Stimulated activated CD4-positive, alpha-beta T cell treated with anti-CD3 and anti-CD28 coated beads, Interleukin-15, amount 100 ng/mL, for 48 hours (primary cell): ENCODE data around the gene RMND5A.
"Not testable (repeated sequence)": the region's sequence is repeated elsewhere in the genome, so short reads cannot be mapped to it uniquely, and the experiment has no call there.

Experiments
- DNase-seq, 2 donors: peaks; one replicate each; pipeline ENCODE4 v3.0.0-alpha.2; 2020; ENCODE audit warnings: low read depth in 2 of 2

The RMND5A gene

GRCh38 chr2:86719637-86720539, at the start of gene RMND5A:
Gene RMND5A (plus strand): TSS chr2:86720291. CDS start chr2:86720668, 377 bp downstream.
- DNase-seq, result peak; percentile 87 to 94

- DNase-seq, result no peak
Observed at GRCh38 chr2:86671337-86671981, 48.6 kb upstream of the RMND5A start.

GRCh38 chr2:86672027-86672545, 48.0 kb upstream of the RMND5A start:
- DNase-seq, result no peak

GRCh38 chr2:86673011-86673410, 47.1 kb upstream of the RMND5A start:
- DNase-seq, result no peak

GRCh38 chr2:86673986-86674670, 46.0 kb upstream of the RMND5A start:
- DNase-seq, result no peak

- DNase-seq, result no peak
Observed at GRCh38 chr2:86675104-86675503, 45.0 kb upstream of the RMND5A start.

GRCh38 chr2:86675511-86676015, 44.5 kb upstream of the RMND5A start:
- DNase-seq, result no peak

GRCh38 chr2:86677816-86678215, 42.3 kb upstream of the RMND5A start:
- no peak for DNase-seq

- DNase-seq, result no peak
Observed at GRCh38 chr2:86679036-86679435, 41.1 kb upstream of the RMND5A start.

GRCh38 chr2:86685351-86685750, 34.7 kb upstream of the RMND5A start:
- no peak for DNase-seq

GRCh38 chr2:86686460-86686859, 33.6 kb upstream of the RMND5A start:
- DNase-seq, result no peak

- no peak for DNase-seq
Observed at GRCh38 chr2:86686905-86687304, 33.2 kb upstream of the RMND5A start.

- DNase-seq, result no peak
Observed at GRCh38 chr2:86695053-86695691, 24.9 kb upstream of the RMND5A start.

- no peak for DNase-seq
Observed at GRCh38 chr2:86697551-86698104, 22.5 kb upstream of the RMND5A start.

- no peak for DNase-seq
Observed at GRCh38 chr2:86700690-86701089, 19.4 kb upstream of the RMND5A start.

- no peak for DNase-seq
Observed at GRCh38 chr2:86703704-86704361, 16.3 kb upstream of the RMND5A start.

GRCh38 chr2:86704459-86704971, 15.6 kb upstream of the RMND5A start:
- DNase-seq, result no peak

GRCh38 chr2:86706220-86706619, 13.9 kb upstream of the RMND5A start:
- no peak for DNase-seq

GRCh38 chr2:86706935-86707334, 13.2 kb upstream of the RMND5A start:
- no peak for DNase-seq

- DNase-seq, result not testable (repeated sequence)
Observed at GRCh38 chr2:86708126-86708525, 12.0 kb upstream of the RMND5A start.
